SK-N-SH treated with all-trans-retinoic acid at 6 μM for 48 hours (cell line): Measurements from ENCODE around the gene SUN5.

Experiments used
- ATAC-seq: fragments of 200-7000 bp; cut with Tn5 transposase; 3 replicates; pipeline ENCODE4 v1.9.1; 2020; ENCODE audit warnings: mild to moderate bottlenecking, moderate library complexity
- ARNTL ChIP-seq: fragments of 450-650 bp; formaldehyde crosslinking; IDR thresholded peaks from 2 replicates; pipeline ENCODE4 v1.5.0; 2020; ENCODE audit warnings: low read depth, mild to moderate bottlenecking, moderate library complexity, borderline replicate concordance
- BACH2 ChIP-seq: fragments of 250-450 bp; sonication (Bioruptor Pico); IDR thresholded peaks from 2 replicates; pipeline ENCODE4 v1.9.0; 2021; ENCODE audit warnings: mild to moderate bottlenecking, borderline replicate concordance
- CREB5 ChIP-seq: fragments of 250-450 bp; sonication (Bioruptor Pico); IDR thresholded peaks from 2 replicates; pipeline ENCODE4 v1.5.1; 2020; ENCODE audit warnings: low read depth, mild to moderate bottlenecking, moderate library complexity
- CSDC2 ChIP-seq: fragments of 250-450 bp; sonication (Bioruptor Pico); IDR thresholded peaks from 2 replicates; pipeline ENCODE4 v1.5.0; 2020; ENCODE audit warnings: mild to moderate bottlenecking, moderate library complexity
- CSRNP3 ChIP-seq: fragments of 250-450 bp; sonication (Bioruptor Pico); IDR thresholded peaks from 2 replicates; pipeline ENCODE4 v1.5.1; 2021; ENCODE audit warnings: mild to moderate bottlenecking, moderate library complexity
- ESRRG ChIP-seq: fragments of 250-450 bp; sonication (Bioruptor Pico); IDR thresholded peaks from 2 replicates; pipeline ENCODE4 v1.6.1; 2021; ENCODE audit warnings: mild to moderate bottlenecking
- GLIS3 ChIP-seq: fragments of 250-450 bp; sonication (Bioruptor Pico); IDR thresholded peaks from 2 replicates; pipeline ENCODE4 v1.5.0; 2020; ENCODE audit warnings: mild to moderate bottlenecking, moderate library complexity
- ISL1 ChIP-seq: fragments of 250-450 bp; sonication (Bioruptor Pico); IDR thresholded peaks from 2 replicates; pipeline ENCODE4 v2.1.2; 2022; ENCODE audit warnings: mild to moderate bottlenecking, moderate library complexity
- OSR1 ChIP-seq: fragments of 250-450 bp; sonication (Bioruptor Pico); IDR thresholded peaks from 2 replicates; pipeline ENCODE4 v1.8.0; 2022; ENCODE audit warnings: moderate library complexity, mild to moderate bottlenecking, inconsistent platforms
- PATZ1 ChIP-seq: fragments of 250-450 bp; sonication (Bioruptor Pico); IDR thresholded peaks from 2 replicates; pipeline ENCODE4 v1.8.0; 2020; ENCODE audit warnings: mild to moderate bottlenecking, moderate library complexity, borderline replicate concordance
- POU6F1 ChIP-seq: fragments of 250-450 bp; sonication (Bioruptor Pico); IDR thresholded peaks from 2 replicates; pipeline ENCODE4 v1.8.0; 2021; ENCODE audit warnings: low read depth, mild to moderate bottlenecking, moderate library complexity, borderline replicate concordance
- PPARA ChIP-seq: fragments of 250-450 bp; sonication (Bioruptor Pico); IDR thresholded peaks from 2 replicates; pipeline ENCODE4 v1.5.0; 2020; ENCODE audit warnings: mild to moderate bottlenecking, borderline replicate concordance
- RARB ChIP-seq: fragments of 250-450 bp; sonication (Bioruptor Pico); IDR thresholded peaks from 2 replicates; pipeline ENCODE4 v1.8.0; 2021; ENCODE audit warnings: mild to moderate bottlenecking, moderate library complexity
- SNAI2 ChIP-seq: fragments of 250-450 bp; sonication (Bioruptor Pico); IDR thresholded peaks from 2 replicates; pipeline ENCODE4 v1.5.0; 2020; ENCODE audit warnings: mild to moderate bottlenecking, moderate library complexity
- TCF4 ChIP-seq: fragments of 250-450 bp; sonication (Bioruptor Pico); IDR thresholded peaks from 2 replicates; pipeline ENCODE4 v1.8.0; 2021; ENCODE audit warnings: mild to moderate bottlenecking, moderate library complexity, borderline replicate concordance
- TOX ChIP-seq: fragments of 250-450 bp; sonication (Bioruptor Pico); IDR thresholded peaks from 2 replicates; pipeline ENCODE4 v1.8.0; 2021; ENCODE audit warnings: mild to moderate bottlenecking, moderate library complexity, borderline replicate concordance
- TSHZ2 ChIP-seq: fragments of 250-450 bp; sonication (Bioruptor Pico); IDR thresholded peaks from 2 replicates; pipeline ENCODE4 v1.5.0; 2020; ENCODE audit warnings: mild to moderate bottlenecking, moderate library complexity
- ZC3H10 ChIP-seq: fragments of 250-450 bp; sonication (Bioruptor Pico); IDR thresholded peaks from 2 replicates; pipeline ENCODE4 v1.5.1; 2021; ENCODE audit warnings: mild to moderate bottlenecking, moderate library complexity
- ZFP3 ChIP-seq: fragments of 250-450 bp; sonication (Bioruptor Pico); IDR thresholded peaks from 2 replicates; pipeline ENCODE4 v1.5.0; 2020; ENCODE audit warnings: mild to moderate bottlenecking, moderate library complexity
- ZFP30 ChIP-seq: fragments of 450-650 bp; formaldehyde crosslinking; IDR thresholded peaks from 2 replicates; pipeline ENCODE4 v1.5.0; 2022; ENCODE audit warnings: mild to moderate bottlenecking, moderate library complexity
- ZNF565 ChIP-seq: fragments of 450-650 bp; formaldehyde crosslinking; conservative IDR thresholded peaks from 2 replicates; pipeline ENCODE4 v1.5.0; 2020; ENCODE audit warnings: low read depth, mild to moderate bottlenecking, moderate library complexity
- ZNF70 ChIP-seq: fragments of 450-650 bp; formaldehyde crosslinking; IDR thresholded peaks from 2 replicates; pipeline ENCODE4 v1.5.0; 2020; ENCODE audit warnings: mild to moderate bottlenecking, moderate library complexity
- ZNF8 ChIP-seq: fragments of 450-650 bp; formaldehyde crosslinking; IDR thresholded peaks from 2 replicates; pipeline ENCODE4 v1.5.0; 2020; ENCODE audit warnings: mild to moderate bottlenecking, moderate library complexity

Gene SUN5

GRCh38 chr20:33037456-33037855, 33.2 kb upstream of the SUN5 start:
- no peak for ATAC-seq
- TF ChIP-seq ZNF8 (CRISPR knock-in tag) (no peak), PATZ1 (no peak), CSRNP3 (CRISPR knock-in tag) (no peak), ZNF70 (CRISPR knock-in tag) (no peak), ISL1 (CRISPR knock-in tag) (no peak), ZFP3 (no peak), RARB (no peak), TSHZ2 (CRISPR knock-in tag) (no peak), ZC3H10 (CRISPR knock-in tag) (no peak), GLIS3 (no peak), ZNF565 (CRISPR knock-in tag) (no peak), PPARA (CRISPR knock-in tag) (no peak), TOX (CRISPR knock-in tag) (no peak), ARNTL (CRISPR knock-in tag) (no peak)

- no peak for ATAC-seq
- TF ChIP-seq CSRNP3 (CRISPR knock-in tag), result no peak
- no peak for TF ChIP-seq ZNF8 (CRISPR knock-in tag)
- no peak for TF ChIP-seq ZNF70 (CRISPR knock-in tag)
- TF ChIP-seq ZC3H10 (CRISPR knock-in tag), result no peak
- no peak for TF ChIP-seq CREB5 (CRISPR knock-in tag)
- TF ChIP-seq ARNTL (CRISPR knock-in tag), result no peak
- no peak for TF ChIP-seq GLIS3
- no peak for TF ChIP-seq CSDC2 (CRISPR knock-in tag)
- TF ChIP-seq BACH2 (CRISPR knock-in tag), result no peak
- TF ChIP-seq ZFP3, result no peak
- TF ChIP-seq TOX (CRISPR knock-in tag), result no peak
- no peak for TF ChIP-seq ZNF565 (CRISPR knock-in tag)
- no peak for TF ChIP-seq PATZ1
- no peak for TF ChIP-seq ISL1 (CRISPR knock-in tag)
- TF ChIP-seq RARB, result no peak
- TF ChIP-seq PPARA (CRISPR knock-in tag), result no peak
- TF ChIP-seq, all 23 proteins: peak for 0
Observed at GRCh38 chr20:33034901-33035492, 30.8 kb upstream of the SUN5 start.

GRCh38 chr20:33034115-33034514, 29.9 kb upstream of the SUN5 start:
- no peak for ATAC-seq
- TF ChIP-seq ESRRG (CRISPR knock-in tag), result no peak
- no peak for TF ChIP-seq ARNTL (CRISPR knock-in tag)
- no peak for TF ChIP-seq OSR1 (CRISPR knock-in tag)
- no peak for TF ChIP-seq CSDC2 (CRISPR knock-in tag)
- no peak for TF ChIP-seq TCF4 (CRISPR knock-in tag)
- no peak for TF ChIP-seq POU6F1
- TF ChIP-seq ISL1 (CRISPR knock-in tag), result no peak
- no peak for TF ChIP-seq SNAI2 (CRISPR knock-in tag)
- no peak for TF ChIP-seq ZC3H10 (CRISPR knock-in tag)
- TF ChIP-seq ZNF8 (CRISPR knock-in tag), result no peak
- no peak for TF ChIP-seq ZFP30 (CRISPR knock-in tag)
- no peak for TF ChIP-seq ZNF565 (CRISPR knock-in tag)
- no peak for TF ChIP-seq PPARA (CRISPR knock-in tag)
- no peak for TF ChIP-seq ZNF70 (CRISPR knock-in tag)
